GM13976 (cell line): ENCODE measurements around the gene POFUT2.

Source experiments
- DNase-seq: peaks from one replicate; pipeline ENCODE4 v3.0.0; 2012; ENCODE audit warnings: low spot score
- CTCF ChIP-seq: IDR thresholded peaks from 2 replicates; pipeline ENCODE4 v1.5.1; 2012; ENCODE audit warnings: borderline replicate concordance, mild to moderate bottlenecking; ENCODE audit not compliant: insufficient read depth; ENCODE audit errors: extremely low read depth, missing control alignments, control extremely low read depth
- in situ Hi-C: fragments of 300-500 bp; cut with MboI; formaldehyde crosslinking; loops from one replicate; pipeline ENCODE4 v1.12.0; 2022; ENCODE audit warnings: low sequenced_read_pairs, mixed read lengths, inconsistent platforms; ENCODE audit not compliant: unreplicated experiment

The POFUT2 gene

GRCh38 chr21:45253180-45253579 is 34.5 kb downstream of the POFUT2 start:
- TF ChIP-seq CTCF = no peak
- no peak for DNase-seq
- in situ Hi-C loops = no loop called here

- in situ Hi-C loops = no loop called here
- TF ChIP-seq CTCF = no peak
- no peak for DNase-seq
These were observed 35.2 kb downstream of the POFUT2 start for GRCh38 chr21:45252448-45252925.

GRCh38 chr21:45251635-45252447 is 35.9 kb downstream of the POFUT2 start:
- in situ Hi-C loops = no loop called here
- no peak for DNase-seq
- TF ChIP-seq CTCF = no peak

- TF ChIP-seq CTCF = no peak
- in situ Hi-C loops = no loop called here
- DNase-seq = no peak
These were observed 36.6 kb downstream of the POFUT2 start for GRCh38 chr21:45250914-45251634.

- in situ Hi-C loops = no loop called here
- no peak for DNase-seq
- TF ChIP-seq CTCF = no peak
These were observed 37.4 kb downstream of the POFUT2 start for GRCh38 chr21:45250272-45250671.

GRCh38 chr21:45249626-45250025 is 38.1 kb downstream of the POFUT2 start:
- no peak for TF ChIP-seq CTCF
- no peak for DNase-seq
- in situ Hi-C loops = no loop called here
